ENCODE data around the gene TMEM9.

DNA sequence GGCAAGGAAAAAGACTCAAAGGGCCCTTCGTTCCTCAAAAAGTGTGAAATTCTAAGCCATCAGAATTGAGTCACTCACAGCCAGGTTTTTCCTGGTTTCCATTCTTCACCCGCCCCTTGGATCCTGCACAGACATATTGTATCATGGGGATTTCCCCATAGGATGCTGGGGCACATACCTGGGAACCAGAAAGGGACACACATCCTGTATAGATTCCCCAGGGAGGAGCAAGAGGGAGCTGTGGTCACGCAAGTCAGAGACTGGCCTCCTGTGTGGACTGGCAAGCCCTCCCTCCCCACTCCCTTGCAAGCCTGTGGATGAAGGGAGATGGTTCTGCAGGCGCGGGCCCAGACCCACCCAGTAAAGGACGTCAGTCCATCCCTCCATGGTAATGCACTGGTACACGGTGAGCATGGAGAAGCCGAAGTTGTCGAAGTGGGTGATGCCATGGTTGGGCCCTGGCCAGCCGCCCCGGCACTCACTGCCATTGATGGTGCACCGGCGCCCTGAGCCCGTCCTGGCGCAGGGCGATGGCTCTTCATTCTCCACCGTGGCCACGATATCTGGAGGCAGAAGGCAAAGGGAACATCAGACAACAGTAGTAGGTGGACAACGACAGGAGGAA lies 65.3 kb downstream of the TMEM9 start:
- no peak for TF ChIP-seq ZBTB7A (IDR thresholded peaks at IDR 0.05; ENCODE audit: low read depth)
- no peak for TF ChIP-seq CREB1 (IDR thresholded peaks at IDR 0.05; ENCODE audit: low read depth)
- no peak for TF ChIP-seq RAD21 (IDR thresholded peaks at IDR 0.05; ENCODE audit: low read depth)
- TF ChIP-seq CEBPB (IDR thresholded peaks at IDR 0.05): no peak
- no peak for TF ChIP-seq EP300 (IDR thresholded peaks at IDR 0.05; ENCODE audit: borderline replicate concordance)
- TF ChIP-seq TAF1 (IDR thresholded peaks at IDR 0.05; ENCODE audit: low read depth): no peak
- TF ChIP-seq, protein P1, sequence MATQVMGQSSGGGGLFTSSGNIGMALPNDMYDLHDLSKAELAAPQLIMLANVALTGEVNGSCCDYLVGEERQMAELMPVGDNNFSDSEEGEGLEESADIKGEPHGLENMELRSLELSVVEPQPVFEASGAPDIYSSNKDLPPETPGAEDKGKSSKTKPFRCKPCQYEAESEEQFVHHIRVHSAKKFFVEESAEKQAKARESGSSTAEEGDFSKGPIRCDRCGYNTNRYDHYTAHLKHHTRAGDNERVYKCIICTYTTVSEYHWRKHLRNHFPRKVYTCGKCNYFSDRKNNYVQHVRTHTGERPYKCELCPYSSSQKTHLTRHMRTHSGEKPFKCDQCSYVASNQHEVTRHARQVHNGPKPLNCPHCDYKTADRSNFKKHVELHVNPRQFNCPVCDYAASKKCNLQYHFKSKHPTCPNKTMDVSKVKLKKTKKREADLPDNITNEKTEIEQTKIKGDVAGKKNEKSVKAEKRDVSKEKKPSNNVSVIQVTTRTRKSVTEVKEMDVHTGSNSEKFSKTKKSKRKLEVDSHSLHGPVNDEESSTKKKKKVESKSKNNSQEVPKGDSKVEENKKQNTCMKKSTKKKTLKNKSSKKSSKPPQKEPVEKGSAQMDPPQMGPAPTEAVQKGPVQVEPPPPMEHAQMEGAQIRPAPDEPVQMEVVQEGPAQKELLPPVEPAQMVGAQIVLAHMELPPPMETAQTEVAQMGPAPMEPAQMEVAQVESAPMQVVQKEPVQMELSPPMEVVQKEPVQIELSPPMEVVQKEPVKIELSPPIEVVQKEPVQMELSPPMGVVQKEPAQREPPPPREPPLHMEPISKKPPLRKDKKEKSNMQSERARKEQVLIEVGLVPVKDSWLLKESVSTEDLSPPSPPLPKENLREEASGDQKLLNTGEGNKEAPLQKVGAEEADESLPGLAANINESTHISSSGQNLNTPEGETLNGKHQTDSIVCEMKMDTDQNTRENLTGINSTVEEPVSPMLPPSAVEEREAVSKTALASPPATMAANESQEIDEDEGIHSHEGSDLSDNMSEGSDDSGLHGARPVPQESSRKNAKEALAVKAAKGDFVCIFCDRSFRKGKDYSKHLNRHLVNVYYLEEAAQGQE (IDR thresholded peaks at IDR 0.05; ENCODE audit: low read depth): no peak
- no peak for TF ChIP-seq TCF12 (IDR thresholded peaks at IDR 0.05; ENCODE audit: low read depth)
- no peak for TF ChIP-seq NFIC (IDR thresholded peaks at IDR 0.05)
- TF ChIP-seq TEAD4 (IDR thresholded peaks at IDR 0.05): no peak

Data from Ishikawa (cell line).